ENCODE results near the gene ZDHHC22. TPM values are rescaled to one million over a fixed set of nuclear protein-coding genes. Genes with fewer than 3 reads are reported as not detected.

ZDHHC22 gene
- total and polyA plus RNA-seq, 2 experiments from 2014 or later = 17.6 to 32.1 TPM

DNA sequence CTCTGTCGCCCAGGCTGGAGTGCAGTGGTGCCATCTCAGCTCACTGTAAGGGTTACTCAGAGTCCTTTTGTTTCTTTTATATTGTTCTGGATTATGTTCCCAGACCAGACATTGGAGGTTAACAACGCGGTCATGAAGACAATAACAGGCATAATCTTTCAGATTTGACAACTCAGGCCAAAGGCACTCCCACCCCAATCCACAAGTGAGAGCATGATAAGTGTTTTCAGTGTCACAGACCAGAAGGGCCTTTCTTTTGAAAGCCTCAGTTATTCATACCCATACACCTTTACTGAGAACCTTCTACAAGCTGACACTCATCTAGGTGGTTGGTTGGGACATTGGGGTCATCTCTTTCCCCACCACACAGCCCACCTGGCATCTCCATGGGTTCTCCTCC is 37.1 kb upstream of the ZDHHC22 start (continued):
- TF ChIP-seq NANOG (IDR thresholded peaks at IDR 0.05; ENCODE audit: borderline replicate concordance) = no peak
- no peak for TF ChIP-seq STAT1 (IDR thresholded peaks at IDR 0.05; ENCODE audit: unreplicated experiment)

DNA sequence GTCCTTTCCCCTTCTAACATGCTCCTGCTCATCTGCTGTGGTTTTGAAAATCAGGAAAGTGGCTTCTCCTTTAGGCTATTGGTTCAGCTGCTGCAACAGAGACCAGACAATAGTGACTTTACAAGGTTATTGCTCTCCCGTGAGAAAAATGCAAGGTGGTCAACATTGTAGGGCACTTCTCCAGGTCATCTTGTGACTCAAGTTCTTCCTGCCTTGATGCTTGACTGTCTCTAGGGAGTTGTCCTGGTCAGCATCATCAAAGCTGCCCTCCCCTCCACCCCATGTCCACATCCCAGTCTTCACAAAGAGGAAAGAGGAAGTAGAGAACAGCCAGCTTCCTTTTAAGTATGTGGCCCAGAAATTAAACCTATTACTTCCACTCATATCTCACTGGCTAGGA is 36.1 kb upstream of the ZDHHC22 start:
- no peak overlapping the region for H3K27ac ChIP-seq (ENCODE audit: low read depth)
- no peaks in the 10 kb centered on the region for H4K20me1 ChIP-seq (replicated peaks; ENCODE audit: insufficient read depth)
- H3K4me1 Mint-ChIP-seq = peaks cover 11% of the 10 kb centered on the region; the same call in 2 of the 3 replicates
- H3K4me3 Mint-ChIP-seq = no peak overlapping the region
- no peaks in the 10 kb centered on the region for H3K9me2 ChIP-seq (ENCODE audit: insufficient read depth)
- no peaks in the 10 kb centered on the region for H3K36me3 Mint-ChIP-seq (ENCODE audit: low read depth)
- no peaks in the 10 kb centered on the region for H3K36me3 ChIP-seq (ENCODE audit: insufficient read depth)
- no peaks in the 10 kb centered on the region for H3K27me3 ChIP-seq (ENCODE audit: insufficient read depth)
- no peak overlapping the region for H3K27ac Mint-ChIP-seq
- H2AFZ ChIP-seq = peak overlapping the region; percentile 56; the same call in 1 of the 2 replicates
- no peak for DNase-seq (ENCODE audit: low spot score)
- H3K4me1 ChIP-seq (ENCODE audit: insufficient read depth) = peaks cover 13% of the 10 kb centered on the region; the same call in 1 of the 2 replicates
- H3K79me2 ChIP-seq (replicated peaks; ENCODE audit: insufficient read depth) = no peaks in the 10 kb centered on the region
- no peak for TF ChIP-seq EZH2 (IDR thresholded peaks at IDR 0.05; ENCODE audit: low read depth, unreplicated experiment)
- TF ChIP-seq CREB1 (CRISPR knock-in tag; IDR thresholded peaks at IDR 0.05; ENCODE audit: low read depth) = no peak
- TF ChIP-seq EZH2phosphoT487 (IDR thresholded peaks at IDR 0.05; ENCODE audit: unreplicated experiment) = no peak
- TF ChIP-seq, protein P1, sequence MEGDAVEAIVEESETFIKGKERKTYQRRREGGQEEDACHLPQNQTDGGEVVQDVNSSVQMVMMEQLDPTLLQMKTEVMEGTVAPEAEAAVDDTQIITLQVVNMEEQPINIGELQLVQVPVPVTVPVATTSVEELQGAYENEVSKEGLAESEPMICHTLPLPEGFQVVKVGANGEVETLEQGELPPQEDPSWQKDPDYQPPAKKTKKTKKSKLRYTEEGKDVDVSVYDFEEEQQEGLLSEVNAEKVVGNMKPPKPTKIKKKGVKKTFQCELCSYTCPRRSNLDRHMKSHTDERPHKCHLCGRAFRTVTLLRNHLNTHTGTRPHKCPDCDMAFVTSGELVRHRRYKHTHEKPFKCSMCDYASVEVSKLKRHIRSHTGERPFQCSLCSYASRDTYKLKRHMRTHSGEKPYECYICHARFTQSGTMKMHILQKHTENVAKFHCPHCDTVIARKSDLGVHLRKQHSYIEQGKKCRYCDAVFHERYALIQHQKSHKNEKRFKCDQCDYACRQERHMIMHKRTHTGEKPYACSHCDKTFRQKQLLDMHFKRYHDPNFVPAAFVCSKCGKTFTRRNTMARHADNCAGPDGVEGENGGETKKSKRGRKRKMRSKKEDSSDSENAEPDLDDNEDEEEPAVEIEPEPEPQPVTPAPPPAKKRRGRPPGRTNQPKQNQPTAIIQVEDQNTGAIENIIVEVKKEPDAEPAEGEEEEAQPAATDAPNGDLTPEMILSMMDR (conservative IDR thresholded peaks at IDR 0.05; ENCODE audit: low read depth in 2 of 2) = no peak
- TF ChIP-seq, protein P2, sequence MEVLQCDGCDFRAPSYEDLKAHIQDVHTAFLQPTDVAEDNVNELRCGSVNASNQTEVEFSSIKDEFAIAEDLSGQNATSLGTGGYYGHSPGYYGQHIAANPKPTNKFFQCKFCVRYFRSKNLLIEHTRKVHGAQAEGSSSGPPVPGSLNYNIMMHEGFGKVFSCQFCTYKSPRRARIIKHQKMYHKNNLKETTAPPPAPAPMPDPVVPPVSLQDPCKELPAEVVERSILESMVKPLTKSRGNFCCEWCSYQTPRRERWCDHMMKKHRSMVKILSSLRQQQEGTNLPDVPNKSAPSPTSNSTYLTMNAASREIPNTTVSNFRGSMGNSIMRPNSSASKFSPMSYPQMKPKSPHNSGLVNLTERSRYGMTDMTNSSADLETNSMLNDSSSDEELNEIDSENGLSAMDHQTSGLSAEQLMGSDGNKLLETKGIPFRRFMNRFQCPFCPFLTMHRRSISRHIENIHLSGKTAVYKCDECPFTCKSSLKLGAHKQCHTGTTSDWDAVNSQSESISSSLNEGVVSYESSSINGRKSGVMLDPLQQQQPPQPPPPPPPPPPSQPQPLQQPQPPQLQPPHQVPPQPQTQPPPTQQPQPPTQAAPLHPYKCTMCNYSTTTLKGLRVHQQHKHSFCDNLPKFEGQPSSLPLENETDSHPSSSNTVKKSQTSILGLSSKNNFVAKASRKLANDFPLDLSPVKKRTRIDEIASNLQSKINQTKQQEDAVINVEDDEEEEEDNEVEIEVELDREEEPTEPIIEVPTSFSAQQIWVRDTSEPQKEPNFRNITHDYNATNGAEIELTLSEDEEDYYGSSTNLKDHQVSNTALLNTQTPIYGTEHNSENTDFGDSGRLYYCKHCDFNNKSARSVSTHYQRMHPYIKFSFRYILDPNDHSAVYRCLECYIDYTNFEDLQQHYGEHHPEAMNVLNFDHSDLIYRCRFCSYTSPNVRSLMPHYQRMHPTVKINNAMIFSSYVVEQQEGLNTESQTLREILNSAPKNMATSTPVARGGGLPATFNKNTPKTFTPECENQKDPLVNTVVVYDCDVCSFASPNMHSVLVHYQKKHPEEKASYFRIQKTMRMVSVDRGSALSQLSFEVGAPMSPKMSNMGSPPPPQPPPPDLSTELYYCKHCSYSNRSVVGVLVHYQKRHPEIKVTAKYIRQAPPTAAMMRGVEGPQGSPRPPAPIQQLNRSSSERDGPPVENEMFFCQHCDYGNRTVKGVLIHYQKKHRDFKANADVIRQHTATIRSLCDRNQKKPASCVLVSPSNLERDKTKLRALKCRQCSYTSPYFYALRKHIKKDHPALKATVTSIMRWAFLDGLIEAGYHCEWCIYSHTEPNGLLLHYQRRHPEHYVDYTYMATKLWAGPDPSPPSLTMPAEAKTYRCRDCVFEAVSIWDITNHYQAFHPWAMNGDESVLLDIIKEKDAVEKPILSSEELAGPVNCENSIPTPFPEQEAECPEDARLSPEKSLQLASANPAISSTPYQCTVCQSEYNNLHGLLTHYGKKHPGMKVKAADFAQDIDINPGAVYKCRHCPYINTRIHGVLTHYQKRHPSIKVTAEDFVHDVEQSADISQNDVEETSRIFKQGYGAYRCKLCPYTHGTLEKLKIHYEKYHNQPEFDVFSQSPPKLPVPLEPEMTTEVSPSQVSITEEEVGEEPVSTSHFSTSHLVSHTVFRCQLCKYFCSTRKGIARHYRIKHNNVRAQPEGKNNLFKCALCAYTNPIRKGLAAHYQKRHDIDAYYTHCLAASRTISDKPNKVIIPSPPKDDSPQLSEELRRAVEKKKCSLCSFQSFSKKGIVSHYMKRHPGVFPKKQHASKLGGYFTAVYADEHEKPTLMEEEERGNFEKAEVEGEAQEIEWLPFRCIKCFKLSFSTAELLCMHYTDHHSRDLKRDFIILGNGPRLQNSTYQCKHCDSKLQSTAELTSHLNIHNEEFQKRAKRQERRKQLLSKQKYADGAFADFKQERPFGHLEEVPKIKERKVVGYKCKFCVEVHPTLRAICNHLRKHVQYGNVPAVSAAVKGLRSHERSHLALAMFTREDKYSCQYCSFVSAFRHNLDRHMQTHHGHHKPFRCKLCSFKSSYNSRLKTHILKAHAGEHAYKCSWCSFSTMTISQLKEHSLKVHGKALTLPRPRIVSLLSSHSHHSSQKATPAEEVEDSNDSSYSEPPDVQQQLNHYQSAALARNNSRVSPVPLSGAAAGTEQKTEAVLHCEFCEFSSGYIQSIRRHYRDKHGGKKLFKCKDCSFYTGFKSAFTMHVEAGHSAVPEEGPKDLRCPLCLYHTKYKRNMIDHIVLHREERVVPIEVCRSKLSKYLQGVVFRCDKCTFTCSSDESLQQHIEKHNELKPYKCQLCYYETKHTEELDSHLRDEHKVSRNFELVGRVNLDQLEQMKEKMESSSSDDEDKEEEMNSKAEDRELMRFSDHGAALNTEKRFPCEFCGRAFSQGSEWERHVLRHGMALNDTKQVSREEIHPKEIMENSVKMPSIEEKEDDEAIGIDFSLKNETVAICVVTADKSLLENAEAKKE (CRISPR knock-in tag; IDR thresholded peaks at IDR 0.05) = no peak
- TF ChIP-seq, protein P3, sequence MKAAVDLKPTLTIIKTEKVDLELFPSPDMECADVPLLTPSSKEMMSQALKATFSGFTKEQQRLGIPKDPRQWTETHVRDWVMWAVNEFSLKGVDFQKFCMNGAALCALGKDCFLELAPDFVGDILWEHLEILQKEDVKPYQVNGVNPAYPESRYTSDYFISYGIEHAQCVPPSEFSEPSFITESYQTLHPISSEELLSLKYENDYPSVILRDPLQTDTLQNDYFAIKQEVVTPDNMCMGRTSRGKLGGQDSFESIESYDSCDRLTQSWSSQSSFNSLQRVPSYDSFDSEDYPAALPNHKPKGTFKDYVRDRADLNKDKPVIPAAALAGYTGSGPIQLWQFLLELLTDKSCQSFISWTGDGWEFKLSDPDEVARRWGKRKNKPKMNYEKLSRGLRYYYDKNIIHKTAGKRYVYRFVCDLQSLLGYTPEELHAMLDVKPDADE (IDR thresholded peaks at IDR 0.05) = no peak
- TF ChIP-seq JUNB (IDR thresholded peaks at IDR 0.05; ENCODE audit: unreplicated experiment) = no peak
- TF ChIP-seq, protein P4, sequence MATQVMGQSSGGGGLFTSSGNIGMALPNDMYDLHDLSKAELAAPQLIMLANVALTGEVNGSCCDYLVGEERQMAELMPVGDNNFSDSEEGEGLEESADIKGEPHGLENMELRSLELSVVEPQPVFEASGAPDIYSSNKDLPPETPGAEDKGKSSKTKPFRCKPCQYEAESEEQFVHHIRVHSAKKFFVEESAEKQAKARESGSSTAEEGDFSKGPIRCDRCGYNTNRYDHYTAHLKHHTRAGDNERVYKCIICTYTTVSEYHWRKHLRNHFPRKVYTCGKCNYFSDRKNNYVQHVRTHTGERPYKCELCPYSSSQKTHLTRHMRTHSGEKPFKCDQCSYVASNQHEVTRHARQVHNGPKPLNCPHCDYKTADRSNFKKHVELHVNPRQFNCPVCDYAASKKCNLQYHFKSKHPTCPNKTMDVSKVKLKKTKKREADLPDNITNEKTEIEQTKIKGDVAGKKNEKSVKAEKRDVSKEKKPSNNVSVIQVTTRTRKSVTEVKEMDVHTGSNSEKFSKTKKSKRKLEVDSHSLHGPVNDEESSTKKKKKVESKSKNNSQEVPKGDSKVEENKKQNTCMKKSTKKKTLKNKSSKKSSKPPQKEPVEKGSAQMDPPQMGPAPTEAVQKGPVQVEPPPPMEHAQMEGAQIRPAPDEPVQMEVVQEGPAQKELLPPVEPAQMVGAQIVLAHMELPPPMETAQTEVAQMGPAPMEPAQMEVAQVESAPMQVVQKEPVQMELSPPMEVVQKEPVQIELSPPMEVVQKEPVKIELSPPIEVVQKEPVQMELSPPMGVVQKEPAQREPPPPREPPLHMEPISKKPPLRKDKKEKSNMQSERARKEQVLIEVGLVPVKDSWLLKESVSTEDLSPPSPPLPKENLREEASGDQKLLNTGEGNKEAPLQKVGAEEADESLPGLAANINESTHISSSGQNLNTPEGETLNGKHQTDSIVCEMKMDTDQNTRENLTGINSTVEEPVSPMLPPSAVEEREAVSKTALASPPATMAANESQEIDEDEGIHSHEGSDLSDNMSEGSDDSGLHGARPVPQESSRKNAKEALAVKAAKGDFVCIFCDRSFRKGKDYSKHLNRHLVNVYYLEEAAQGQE (IDR thresholded peaks at IDR 0.05; ENCODE audit: unreplicated experiment) = no peak
- TF ChIP-seq STAT1 (IDR thresholded peaks at IDR 0.05; ENCODE audit: unreplicated experiment) = no peak
- no peak for TF ChIP-seq POLR2AphosphoS5 (IDR thresholded peaks at IDR 0.05; ENCODE audit: low read depth)
- no peak for TF ChIP-seq NANOG (IDR thresholded peaks at IDR 0.05; ENCODE audit: borderline replicate concordance)
- TF ChIP-seq ZNF114 (CRISPR knock-in tag; IDR thresholded peaks at IDR 0.05) = no peak
- ATAC-seq = no peak
- H3F3A ChIP-seq (replicated peaks; ENCODE audit: low read depth) = no peaks in the 10 kb centered on the region
- peaks cover 18% of the 10 kb centered on the region for H3K27me3 Mint-ChIP-seq (ENCODE audit: insufficient read depth, low read depth, poor library complexity)
- H3K4me3 ChIP-seq = no peak overlapping the region
- no peak overlapping the region for H3K4me2 ChIP-seq
- no peaks in the 10 kb centered on the region; the same call in 2 of the 3 replicates for H3K9me3 Mint-ChIP-seq
